Gastroesophageal sphincter (tissue), 3 donors: ENCODE results near the gene FSHR.

Experiments used
- CTCF ChIP-seq, 4 experiments: fragments of 200-600 bp in 2 of 4; fragments of 450-650 bp in 2 of 4; sonication (generic) in 1 of 4; IDR thresholded peaks; one replicate each; pipeline ENCODE4 v1.5.1; 2017 to 2019; ENCODE audit warnings: antibody characterized with exemption in 4 of 4, mild to moderate bottlenecking in 2 of 4, moderate library complexity in 2 of 4
- POLR2A ChIP-seq, 2 donors: fragments of 450-650 bp; IDR thresholded peaks; one replicate each; pipeline ENCODE4 v1.6.1; 2017; ENCODE audit warnings: antibody characterized with exemption in 2 of 2, mild to moderate bottlenecking in 2 of 2, moderate library complexity in 1 of 2
- POLR2AphosphoS5 ChIP-seq: sonication (generic); formaldehyde crosslinking; IDR thresholded peaks from one replicate; pipeline ENCODE4 v1.6.1; 2017; ENCODE audit warnings: antibody characterized with exemption

- TF ChIP-seq CTCF (IDR thresholded peaks at IDR 0.05) (no peak), POLR2A (IDR thresholded peaks at IDR 0.05) (no peak), POLR2AphosphoS5 (no peak)
Measured at GRCh38 chr2:49033394-49034185, 120.7 kb downstream of the FSHR start.
